H1 (cell line): ENCODE results near the gene HPGDS. TPM values are rescaled to one million over a fixed set of nuclear protein-coding genes. Genes with fewer than 3 reads are reported as not detected.

Experiments
- CTCF ChIA-PET: fragments of 300-600 bp; sonication (Branson Sonifier 250); formaldehyde crosslinking; loops from one replicate; lab custom pipeline; 2021; ENCODE audit not compliant: partially characterized antibody; lab: Charles Lee
- POLR2A ChIA-PET: fragments of 300-600 bp; sonication (Branson Sonifier 250); formaldehyde crosslinking; loops from one replicate; lab custom pipeline; 2021; ENCODE audit warnings: inconsistent platforms; ENCODE audit not compliant: partially characterized antibody; lab: Charles Lee
- DNase-seq, 2 experiments: peaks; one replicate each; pipeline versions ENCODE4 v3.0.0 to v3.0.0-alpha.2; 2010 to 2022; ENCODE audit warnings: low spot score in 2 of 2, low read depth in 1 of 2, mixed read lengths in 1 of 2
- FAIRE-seq: peaks from 2 replicates; lab custom pipeline; 2011; peaks lifted over from hg19 to GRCh38; lab: Jason Lieb, UNC
- H2AFZ ChIP-seq: 2 replicates; pipeline ENCODE4 v1.8.1; 2012; ENCODE audit warnings: low read length, inconsistent platforms
- H2AK5ac ChIP-seq: 2 replicates; pipeline ENCODE4 v1.6.1; 2013; ENCODE audit warnings: low read depth, low read length
- H2BK120ac ChIP-seq: replicated peaks from 2 replicates; pipeline ENCODE3; 2013; ENCODE audit warnings: low read depth, low read length, inconsistent platforms
- H2BK12ac ChIP-seq: 2 replicates; pipeline ENCODE4 v1.6.1; 2013; ENCODE audit warnings: low read depth, low read length
- H2BK15ac ChIP-seq: 2 replicates; pipeline ENCODE4 v1.6.1; 2013; ENCODE audit warnings: low read length
- H2BK20ac ChIP-seq: 2 replicates; pipeline ENCODE4 v1.6.1; 2013; ENCODE audit warnings: low read length
- H2BK5ac ChIP-seq: 2 replicates; pipeline ENCODE4 v1.6.1; 2013; ENCODE audit warnings: low read depth, low read length
- H3K14ac ChIP-seq: 2 replicates; pipeline ENCODE4 v1.6.1; 2013; ENCODE audit warnings: inconsistent platforms; ENCODE audit not compliant: insufficient read length
- H3K18ac ChIP-seq: 2 replicates; pipeline ENCODE4 v1.6.1; 2013; ENCODE audit warnings: low read length; ENCODE audit errors: extremely low read depth
- H3K23ac ChIP-seq: 2 replicates; pipeline ENCODE4 v1.6.1; 2013; ENCODE audit warnings: inconsistent platforms; ENCODE audit not compliant: insufficient read length
- H3K23me2 ChIP-seq: 2 replicates; pipeline ENCODE4 v1.6.1; 2013; ENCODE audit warnings: low read depth, low read length
- H3K27ac ChIP-seq: 2 replicates; pipeline ENCODE4 v1.6.1; 2011; ENCODE audit warnings: low read depth, low read length, inconsistent platforms
- H3K27me3 ChIP-seq, 4 experiments: replicated peaks in 1 of 4; 1 replicate in 1 of 4; 2 replicates in 3 of 4; pipeline versions ENCODE4 v1.6.1 to v1.8.1; 2011 to 2013; ENCODE audit warnings: low read length in 3 of 4, mild to moderate bottlenecking in 3 of 4, inconsistent platforms in 2 of 4, mixed read lengths in 2 of 4, moderate library complexity in 1 of 4; ENCODE audit not compliant: control insufficient read depth in 3 of 4, insufficient read depth in 3 of 4; ENCODE audit errors: extremely low read depth in 1 of 4
- H3K36me3 ChIP-seq, 4 experiments: 2 replicates each; pipeline versions ENCODE4 v1.6.1 to v1.8.1; 2011 to 2013; ENCODE audit warnings: mild to moderate bottlenecking in 4 of 4, low read length in 3 of 4, moderate library complexity in 2 of 4, control low read depth in 1 of 4, inconsistent platforms in 1 of 4; ENCODE audit not compliant: insufficient read depth in 4 of 4, control insufficient read depth in 2 of 4
- H3K4ac ChIP-seq: replicated peaks from 2 replicates; pipeline ENCODE3; 2013; ENCODE audit warnings: low read length, low read depth, mixed read lengths, inconsistent platforms; ENCODE audit not compliant: insufficient read length
- H3K4me1 ChIP-seq, 4 experiments: replicated peaks in 1 of 4; 1 replicate in 1 of 4; 2 replicates in 3 of 4; pipeline versions ENCODE4 v1.6.1 to v1.8.1; 2011 to 2013; ENCODE audit warnings: low read length in 3 of 4, inconsistent platforms in 2 of 4, mixed read lengths in 1 of 4; ENCODE audit not compliant: insufficient read depth in 4 of 4, control insufficient read depth in 3 of 4
- H3K4me2 ChIP-seq, 2 experiments: 2 replicates each; pipeline versions ENCODE4 v1.6.1 to v1.8.1; 2011 to 2013; ENCODE audit warnings: low read depth in 2 of 2, low read length in 2 of 2, control low read depth in 1 of 2, inconsistent platforms in 1 of 2, mild to moderate bottlenecking in 1 of 2; ENCODE audit not compliant: insufficient read depth in 1 of 2
- H3K4me3 ChIP-seq, 4 experiments: fragments of 200-600, 300-600 bp in 1 of 4; sonication (generic), shearing (Covaris generic), sonication (Bioruptor Twin) in 1 of 4; 2 replicates each; pipeline versions ENCODE4 v1.5.1 to v1.8.1; 2011 to 2016; ENCODE audit warnings: low read length in 4 of 4, low read depth in 3 of 4, control low read depth in 2 of 4, inconsistent platforms in 2 of 4, mild to moderate bottlenecking in 2 of 4, mixed read lengths in 1 of 4, moderate library complexity in 1 of 4; ENCODE audit not compliant: insufficient read depth in 2 of 4; ENCODE audit errors: extremely low read depth in 1 of 4
- H3K56ac ChIP-seq: replicated peaks from 2 replicates; pipeline ENCODE3; 2013; ENCODE audit warnings: low read depth, mild to moderate bottlenecking, mixed read lengths, low read length, inconsistent platforms; ENCODE audit not compliant: insufficient read length
- H3K79me1 ChIP-seq: 2 replicates; pipeline ENCODE4 v1.6.1; 2013; ENCODE audit warnings: low read depth, low read length, control low read depth
- H3K79me2 ChIP-seq, 2 experiments: 2 replicates each; pipeline versions ENCODE4 v1.6.1 to v1.8.1; 2012 to 2013; ENCODE audit warnings: low read length in 2 of 2, mild to moderate bottlenecking in 2 of 2, inconsistent platforms in 1 of 2; ENCODE audit not compliant: insufficient read depth in 2 of 2, control insufficient read depth in 1 of 2
- H3K9ac ChIP-seq, 4 experiments: replicated peaks in 1 of 4; 1 replicate in 1 of 4; 2 replicates in 3 of 4; pipeline versions ENCODE4 v1.6.1 to v1.8.1; 2011 to 2013; ENCODE audit warnings: low read depth in 3 of 4, low read length in 3 of 4, control low read depth in 2 of 4, mild to moderate bottlenecking in 2 of 4, moderate library complexity in 2 of 4, inconsistent platforms in 1 of 4; ENCODE audit errors: extremely low read depth in 1 of 4
- H3K9me3 ChIP-seq, 2 experiments: 2 replicates each; pipeline versions ENCODE4 v1.6.1 to v1.8.1; 2012 to 2013; ENCODE audit warnings: mild to moderate bottlenecking in 2 of 2, moderate library complexity in 2 of 2, control low read depth in 1 of 2, inconsistent platforms in 1 of 2, low read depth in 1 of 2, low read length in 1 of 2, mixed read lengths in 1 of 2; ENCODE audit not compliant: insufficient read depth in 2 of 2
- H4K20me1 ChIP-seq, 2 experiments: replicated peaks in 1 of 2; 2 replicates each; pipeline versions ENCODE3 to v1.8.1; 2011 to 2013; ENCODE audit warnings: inconsistent platforms in 2 of 2, low read length in 2 of 2, mild to moderate bottlenecking in 1 of 2; ENCODE audit not compliant: insufficient read depth in 2 of 2, control insufficient read depth in 1 of 2
- H4K5ac ChIP-seq: 2 replicates; pipeline ENCODE4 v1.6.1; 2013; ENCODE audit warnings: low read length, low read depth, mixed read lengths, inconsistent platforms; ENCODE audit not compliant: insufficient read length
- H4K8ac ChIP-seq: 2 replicates; pipeline ENCODE4 v1.8.0; 2013; ENCODE audit warnings: mild to moderate bottlenecking, moderate library complexity, low read length, inconsistent platforms; ENCODE audit not compliant: insufficient read depth; ENCODE audit errors: extremely low read depth
- H4K91ac ChIP-seq: replicated peaks from 2 replicates; pipeline ENCODE3; 2013; ENCODE audit warnings: low read length, mixed read lengths, inconsistent platforms; ENCODE audit not compliant: insufficient read length
- CTBP2 ChIP-seq: IDR thresholded peaks from 2 replicates; pipeline ENCODE4 v1.7.0; 2011; ENCODE audit warnings: borderline replicate concordance, mild to moderate bottlenecking, moderate library complexity, mixed read lengths, low read length; ENCODE audit not compliant: insufficient read depth, insufficient read length
- EZH2 ChIP-seq: fragments of 200-600 bp; sonication (generic); IDR thresholded peaks from 2 replicates; pipeline ENCODE4 v1.7.1; 2012; ENCODE audit warnings: low read depth, mild to moderate bottlenecking, moderate library complexity, low read length, inconsistent platforms; ENCODE audit not compliant: severe bottlenecking
- FOSL1 ChIP-seq: IDR thresholded peaks from 2 replicates; pipeline ENCODE4 v1.6.1; 2011; ENCODE audit warnings: mild to moderate bottlenecking, low read depth, low read length, moderate library complexity; ENCODE audit not compliant: insufficient read depth
- GABPA ChIP-seq: IDR thresholded peaks from 2 replicates; pipeline ENCODE4 v1.6.1; 2011; ENCODE audit warnings: mild to moderate bottlenecking, low read length, moderate library complexity, borderline replicate concordance; ENCODE audit not compliant: insufficient read depth
- GTF2F1 ChIP-seq: IDR thresholded peaks from 2 replicates; pipeline ENCODE4 v1.6.1; 2012; ENCODE audit warnings: low read depth, low read length, improper control_type of control experiment, borderline replicate concordance
- HDAC6 ChIP-seq: IDR thresholded peaks from one replicate; pipeline ENCODE4 v1.7.1; 2012; ENCODE audit warnings: low read depth, mild to moderate bottlenecking, inconsistent platforms, low read length, moderate library complexity
- KDM5A ChIP-seq: fragments of 200-600 bp; IDR thresholded peaks from 2 replicates; pipeline ENCODE4 v1.7.1; 2012; ENCODE audit warnings: mild to moderate bottlenecking, low read length, inconsistent platforms, mixed read lengths
- RFX5 ChIP-seq: IDR thresholded peaks from 2 replicates; pipeline ENCODE4 v1.6.1; 2011; ENCODE audit warnings: low read depth, low read length, improper control_type of control experiment, borderline replicate concordance
- RXRA ChIP-seq: IDR thresholded peaks from 2 replicates; pipeline ENCODE4 v1.6.1; 2011; ENCODE audit warnings: low read depth, mild to moderate bottlenecking, low read length, moderate library complexity; ENCODE audit not compliant: insufficient read depth
- SIX5 ChIP-seq: IDR thresholded peaks from 2 replicates; pipeline ENCODE4 v1.6.1; 2011; ENCODE audit warnings: mild to moderate bottlenecking, low read depth, low read length
- WGBS, 2 experiments: shearing (Covaris generic) in 1 of 2; methylation state at CpG; one replicate each; pipeline versions ENCODE4 v1.1.6 to v1.1.7; 2013 to 2015; ENCODE audit warnings: low lambda C conversion rate in 2 of 2, mixed read lengths in 2 of 2, inconsistent platforms in 1 of 2, low coverage in 1 of 2, missing lambda C conversion rate in 1 of 2; ENCODE audit not compliant: insufficient replicate concordance in 2 of 2, insufficient coverage in 1 of 2, insufficient read length in 1 of 2; ENCODE audit errors: extremely low coverage in 1 of 2, missing lambda C conversion rate in 1 of 2; 5-methylcytosine and 5-hydroxymethylcytosine counted together
- polyA plus RNA-seq, 7 experiments: library from polyadenylated mRNA; depleted of rRNA in 3 of 7; stranded (reverse) in 5 of 7; unstranded in 2 of 7; fragments of >200 nt in 5 of 7; fragments of 200-250 nt in 2 of 7; gene quantifications; 1 replicate in 5 of 7; 2 replicates in 1 of 7; 4 replicates in 1 of 7; pipeline versions ENCODE4 v1.2.1 to v1.2.3, GENCODE V29; 2011 to 2013; ENCODE audit warnings: missing spikeins in 2 of 7, mixed read lengths in 2 of 7
- total RNA-seq: library from RNA; stranded (reverse); fragmentation: NEBNext Ultra II Directional; extraction: Animal tissue kit (Norgen Biotek cat#: 25700); gene quantifications from 2 replicates; pipeline ENCODE4 v1.2.1, GENCODE V29; 2021

The HPGDS gene
- total and polyA plus RNA-seq, 2 of the 8 experiments (the other 6 are each of a cell fraction or from before 2014, with no cell fraction given): not detected

- no peak for FAIRE-seq
- TF ChIP-seq KDM5A (no peak), EZH2 (no peak), SIX5 (no peak), RXRA (no peak), CTBP2 (no peak), RFX5 (no peak), GABPA (no peak), FOSL1 (no peak), HDAC6 (no peak), GTF2F1 (no peak)
These were observed 16.6 kb upstream of the HPGDS start for GRCh38 chr4:94359221-94359620.

More at GRCh38 chr4:94359221-94359620, 16.6 kb upstream of the HPGDS start:
- WGBS, 2 experiments: 93% methylated on average over 2 of the region's 2 CpGs; no CpG with 5 or more reads in 1 of the 2 experiments
- no peaks in the 10 kb centered on the region for H3K79me2 ChIP-seq
- H2AFZ ChIP-seq: no peak overlapping the region
- H3K23ac ChIP-seq: no peak overlapping the region
- ChIA-PET CTCF (interaction anchor here (0.5 to 1.3 kb wide), 3 partner anchors 17 to 26 kb away, joined by 3 to 4 read pairs (median 3); no protein-coding TSS in a partner anchor), POLR2A (interaction anchor here (0.6 kb wide), 1 partner anchor 16 kb away, joined by 3 read pairs; no protein-coding TSS in a partner anchor)
- H3K4me2 ChIP-seq: no peak overlapping the region
- no peaks in the 10 kb centered on the region for H3K27me3 ChIP-seq
- no peak overlapping the region for H3K9ac ChIP-seq
- H2BK12ac ChIP-seq: no peak overlapping the region
- H3K4me3 ChIP-seq: no peak overlapping the region
- H4K5ac ChIP-seq: no peak overlapping the region
- no peak overlapping the region for H2AK5ac ChIP-seq
- no peak overlapping the region for H3K56ac ChIP-seq
- H2BK15ac ChIP-seq: no peak overlapping the region
- H3K36me3 ChIP-seq: no peaks in the 10 kb centered on the region
- no peaks in the 10 kb centered on the region for H3K9me3 ChIP-seq
- no peak overlapping the region for H3K4ac ChIP-seq
- H3K23me2 ChIP-seq: no peaks in the 10 kb centered on the region
- H3K14ac ChIP-seq: no peak overlapping the region
- H3K4me1 ChIP-seq: peaks cover 0 to 2% (median 0%) of the 10 kb centered on the region in 4 experiments; a peak in 1 of 7 replicates
- H4K91ac ChIP-seq: no peak overlapping the region
- H4K20me1 ChIP-seq: no peaks in the 10 kb centered on the region
- no peaks in the 10 kb centered on the region for H3K79me1 ChIP-seq
- no peak overlapping the region for H2BK5ac ChIP-seq
- H3K27ac ChIP-seq: no peak overlapping the region
- no peak for DNase-seq
- H3K18ac ChIP-seq: no peak overlapping the region
- H2BK120ac ChIP-seq: no peak overlapping the region
- no peak overlapping the region for H4K8ac ChIP-seq
- no peak overlapping the region for H2BK20ac ChIP-seq
